B cell (primary cell): Measurements from ENCODE around the gene SPSB1. TPM values are rescaled to one million over a fixed set of nuclear protein-coding genes. Genes with fewer than 3 reads are reported as not detected.

Experiments used
- ATAC-seq: fragments of 200-7000 bp; cut with Tn5 transposase; one replicate; pipeline ENCODE4 v1.10.0; 2021; ENCODE audit warnings: low read depth, mild to moderate bottlenecking, moderate number of reproducible peaks, moderate library complexity
- CTCF ChIA-PET: fragments of 350-600 bp; sonication (Branson Sonifier 250); formaldehyde crosslinking; loops from one replicate; lab custom pipeline; 2021; ENCODE audit warnings: antibody characterized with exemption, inconsistent platforms; lab: Charles Lee
- POLR2A ChIA-PET: fragments of 350-600 bp; sonication (Branson Sonifier 250); formaldehyde crosslinking; loops from one replicate; lab custom pipeline; 2021; ENCODE audit warnings: antibody characterized with exemption; lab: Charles Lee
- DNase-seq: peaks from one replicate; pipeline ENCODE4 v3.0.0; 2013
- H2AFZ ChIP-seq: 2 replicates; pipeline ENCODE4 v1.6.1; 2012; ENCODE audit warnings: mild to moderate bottlenecking, low read depth, low read length; ENCODE audit not compliant: insufficient read depth, poor library complexity, severe bottlenecking
- H3K27ac ChIP-seq, 2 donors: 1 replicate in 1 of 2; 2 replicates in 1 of 2; pipeline ENCODE4 v1.5.1; 2012 to 2013; ENCODE audit warnings: low read length in 2 of 2, mild to moderate bottlenecking in 2 of 2, moderate library complexity in 1 of 2
- H3K27me3 ChIP-seq, 4 experiments: fragments of 200-600 bp in 1 of 4; sonication (generic) in 1 of 4; replicated peaks in 1 of 4; 1 replicate in 2 of 4; 2 replicates in 2 of 4; pipeline versions ENCODE4 v1.6.1 to v1.7.0; 2013 to 2016; ENCODE audit warnings: low read length in 3 of 4, mild to moderate bottlenecking in 2 of 4, mixed read lengths in 1 of 4, moderate library complexity in 1 of 4; ENCODE audit not compliant: insufficient read depth in 4 of 4, control insufficient read depth in 3 of 4; ENCODE audit errors: control extremely low read depth in 1 of 4
- H3K36me3 ChIP-seq, 2 experiments: replicated peaks in 1 of 2; 1 replicate in 1 of 2; 2 replicates in 1 of 2; pipeline versions ENCODE4 v1.6.1 to v1.7.1; 2013; ENCODE audit warnings: low read length in 1 of 2; ENCODE audit not compliant: insufficient read depth in 2 of 2, control insufficient read depth in 1 of 2; ENCODE audit errors: control extremely low read depth in 1 of 2, extremely low read depth in 1 of 2
- H3K4me1 ChIP-seq, 2 donors: fragments of 200-600 bp in 1 of 2; sonication (generic) in 1 of 2; 1 replicate in 1 of 2; 2 replicates in 1 of 2; pipeline versions ENCODE4 v1.5.1 to v1.6.1; 2013 to 2017; ENCODE audit warnings: low read length in 2 of 2; ENCODE audit not compliant: control insufficient read depth in 2 of 2, insufficient read depth in 2 of 2
- H3K4me2 ChIP-seq: replicated peaks from 2 replicates; pipeline ENCODE3; 2012; ENCODE audit warnings: mild to moderate bottlenecking, low read depth, low read length; ENCODE audit not compliant: poor library complexity, severe bottlenecking
- H3K4me3 ChIP-seq, 5 experiments: fragments of 200-600 bp in 1 of 5; sonication (generic) in 1 of 5; 1 replicate in 3 of 5; 2 replicates in 2 of 5; pipeline versions ENCODE4 v1.5.1 to v1.7.0; 2011 to 2016; ENCODE audit warnings: low read length in 4 of 5, mild to moderate bottlenecking in 4 of 5, low read depth in 2 of 5, control low read depth in 1 of 5, moderate library complexity in 1 of 5; ENCODE audit not compliant: insufficient read depth in 1 of 5; ENCODE audit errors: control extremely low read depth in 1 of 5, extremely low read depth in 1 of 5
- H3K79me2 ChIP-seq: fragments of 200-600 bp; sonication (generic); one replicate; pipeline ENCODE4 v1.6.0; 2016; ENCODE audit warnings: low read length; ENCODE audit not compliant: control insufficient read depth, insufficient read depth
- H3K9ac ChIP-seq: fragments of 200-600 bp; sonication (generic); 2 replicates; pipeline ENCODE4 v1.6.1; 2017; ENCODE audit warnings: mild to moderate bottlenecking, low read length, moderate library complexity
- H3K9me3 ChIP-seq, 3 donors: one replicate each; pipeline versions ENCODE4 v1.6.1 to v1.7.1; 2013; ENCODE audit warnings: low read length in 2 of 3; ENCODE audit not compliant: control insufficient read depth in 2 of 3, insufficient read depth in 1 of 3; ENCODE audit errors: control extremely low read depth in 1 of 3
- H4K20me1 ChIP-seq: 2 replicates; pipeline ENCODE4 v1.6.0; 2012; ENCODE audit warnings: mild to moderate bottlenecking, low read length; ENCODE audit not compliant: insufficient read depth, control insufficient read depth, poor library complexity, severe bottlenecking
- H3K27ac Mint-ChIP-seq: one replicate; pipeline ENCODE4 v1.8.0; 2021; ENCODE audit warnings: mixed read lengths
- H3K27me3 Mint-ChIP-seq: one replicate; pipeline ENCODE4 v1.8.0; 2021; ENCODE audit warnings: mixed read lengths
- H3K4me1 Mint-ChIP-seq: one replicate; pipeline ENCODE4 v1.8.0; 2021; ENCODE audit warnings: mixed read lengths
- H3K4me3 Mint-ChIP-seq: one replicate; pipeline ENCODE4 v1.8.0; 2021; ENCODE audit warnings: mixed read lengths
- H3K9me3 Mint-ChIP-seq: one replicate; pipeline ENCODE4 v1.8.0; 2022; ENCODE audit warnings: mixed read lengths; ENCODE audit not compliant: insufficient read depth
- EZH2 ChIP-seq: IDR thresholded peaks from 2 replicates; pipeline ENCODE4 v1.6.1; 2012; ENCODE audit warnings: borderline replicate concordance, low read depth, mild to moderate bottlenecking, moderate library complexity, low read length; ENCODE audit not compliant: insufficient read depth, poor library complexity, severe bottlenecking
- WGBS: methylation state at CpG from one replicate; pipeline ENCODE4 v1.1.5; 2013; ENCODE audit warnings: missing lambda C conversion rate; ENCODE audit not compliant: insufficient coverage; 5-methylcytosine and 5-hydroxymethylcytosine counted together
- intact Hi-C: fragments of 100-400 bp; cut with micrococcal nuclease; formaldehyde crosslinking; loops from one replicate; pipeline ENCODE4 v1.10.0; 2022
- polyA plus RNA-seq: library from polyadenylated mRNA; depleted of rRNA; stranded (reverse); fragments of >200 nt; gene quantifications from 2 replicates; pipeline ENCODE4 v1.2.3, GENCODE V29; 2012
- total RNA-seq, 2 donors: library from RNA; stranded (reverse); fragments of 120-200 nt in 1 of 2; gene quantifications; 1 replicate in 1 of 2; 2 replicates in 1 of 2; pipeline versions ENCODE4 v1.2.3 to v1.2.4, GENCODE V29; 2013 to 2022
- TF ChIP-seq, protein P1 (sequence below): fragments of 200-600 bp; IDR thresholded peaks from one replicate; pipeline ENCODE4 v1.8.0; 2022; ENCODE audit warnings: antibody characterized with exemption, mild to moderate bottlenecking

Gene SPSB1
- total and polyA plus RNA-seq, 2 donors (not counting 1 experiment from before 2014, with no cell fraction given): 1.7 to 9.4 TPM

DNA sequence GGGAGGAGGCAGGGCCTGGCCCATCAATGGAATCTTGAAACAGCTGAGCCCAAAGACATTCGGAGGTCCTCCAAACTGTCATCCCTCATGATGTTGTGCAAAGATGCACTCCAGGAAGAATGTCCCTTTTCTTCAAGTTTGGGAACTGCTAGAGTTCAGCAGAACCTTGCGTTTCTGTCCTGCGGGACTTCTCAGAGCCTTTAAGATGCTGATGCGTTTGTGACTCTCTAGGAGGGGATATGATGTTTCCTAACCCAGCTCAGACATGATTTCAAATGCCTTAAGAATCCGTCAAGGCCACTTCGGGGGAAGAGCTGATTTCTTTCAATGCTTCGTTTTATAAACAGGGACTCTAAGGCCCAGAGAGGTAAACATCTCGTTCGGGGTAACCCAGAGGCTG, 35.5 kb downstream of the SPSB1 start:
- Mint-ChIP-seq H3K9me3 (no peaks in the 10 kb centered on the region), H3K27me3 (no peaks in the 10 kb centered on the region), H3K4me3 (no peak overlapping the region), H3K4me1 (peaks cover 12% of the 10 kb centered on the region), H3K27ac (no peak overlapping the region)
- no peaks in the 10 kb centered on the region for H3K36me3 ChIP-seq
- no peak overlapping the region for H3K27ac ChIP-seq
- TF ChIP-seq EZH2: no peak
- TF ChIP-seq, protein P1, sequence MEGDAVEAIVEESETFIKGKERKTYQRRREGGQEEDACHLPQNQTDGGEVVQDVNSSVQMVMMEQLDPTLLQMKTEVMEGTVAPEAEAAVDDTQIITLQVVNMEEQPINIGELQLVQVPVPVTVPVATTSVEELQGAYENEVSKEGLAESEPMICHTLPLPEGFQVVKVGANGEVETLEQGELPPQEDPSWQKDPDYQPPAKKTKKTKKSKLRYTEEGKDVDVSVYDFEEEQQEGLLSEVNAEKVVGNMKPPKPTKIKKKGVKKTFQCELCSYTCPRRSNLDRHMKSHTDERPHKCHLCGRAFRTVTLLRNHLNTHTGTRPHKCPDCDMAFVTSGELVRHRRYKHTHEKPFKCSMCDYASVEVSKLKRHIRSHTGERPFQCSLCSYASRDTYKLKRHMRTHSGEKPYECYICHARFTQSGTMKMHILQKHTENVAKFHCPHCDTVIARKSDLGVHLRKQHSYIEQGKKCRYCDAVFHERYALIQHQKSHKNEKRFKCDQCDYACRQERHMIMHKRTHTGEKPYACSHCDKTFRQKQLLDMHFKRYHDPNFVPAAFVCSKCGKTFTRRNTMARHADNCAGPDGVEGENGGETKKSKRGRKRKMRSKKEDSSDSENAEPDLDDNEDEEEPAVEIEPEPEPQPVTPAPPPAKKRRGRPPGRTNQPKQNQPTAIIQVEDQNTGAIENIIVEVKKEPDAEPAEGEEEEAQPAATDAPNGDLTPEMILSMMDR: no peak
- DNase-seq (no peak), ATAC-seq (no peak)
- CTCF ChIA-PET: no interaction called here
- H4K20me1 ChIP-seq: no peaks in the 10 kb centered on the region
- peaks cover 50% of the 10 kb centered on the region for H3K79me2 ChIP-seq
- no peaks in the 10 kb centered on the region for H3K27me3 ChIP-seq
- no peak overlapping the region for H3K4me3 ChIP-seq
- H3K4me1 ChIP-seq: peaks cover 9% of the 10 kb centered on the region in 2 donors
- H3K9ac ChIP-seq: no peak overlapping the region
- no peak overlapping the region for H2AFZ ChIP-seq
- H3K9me3 ChIP-seq: no peaks in the 10 kb centered on the region
- 94% methylated on average over 7 of the region's 9 CpGs for WGBS
- intact Hi-C loops: no loop called here
- POLR2A ChIA-PET: interaction anchor here (0.6 kb wide), 1 partner anchor 128 kb away, joined by 7 read pairs; no protein-coding TSS in a partner anchor
- H3K4me2 ChIP-seq: no peak overlapping the region

DNA sequence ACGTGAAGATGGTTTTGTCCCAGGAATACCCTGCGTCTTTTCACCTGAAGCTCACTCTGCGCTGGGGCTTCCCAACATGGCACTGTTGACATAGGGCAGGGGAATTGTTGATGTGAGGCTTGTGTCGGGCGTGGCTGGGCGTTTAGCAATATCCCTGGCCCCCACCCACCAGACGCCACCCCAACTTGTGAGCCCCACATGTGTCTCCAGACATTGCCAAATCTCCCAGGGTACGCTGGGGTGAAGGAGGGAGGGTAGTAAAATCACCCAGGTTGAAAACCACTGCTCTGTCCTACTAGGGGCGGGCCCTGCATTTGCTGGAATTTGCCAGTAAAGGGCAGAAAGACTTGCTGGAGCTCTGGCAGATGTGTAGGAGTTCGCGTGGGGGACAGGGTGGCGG, 36.0 kb downstream of the SPSB1 start:
- WGBS: 85% methylated on average over 6 of the region's 12 CpGs
- H3K4me1 Mint-ChIP-seq: peaks cover 12% of the 10 kb centered on the region
- ChIA-PET CTCF (no interaction called here), POLR2A (no interaction called here)
- TF ChIP-seq, protein P1: no peak
- no peak for TF ChIP-seq EZH2
- H3K27ac ChIP-seq: no peak overlapping the region
- no peaks in the 10 kb centered on the region for H3K27me3 ChIP-seq
- H3K9me3 ChIP-seq: no peaks in the 10 kb centered on the region
- H3K79me2 ChIP-seq: peaks cover 48% of the 10 kb centered on the region
- H3K9me3 Mint-ChIP-seq: no peaks in the 10 kb centered on the region
- H2AFZ ChIP-seq: no peak overlapping the region
- H3K9ac ChIP-seq: no peak overlapping the region
- H3K27ac Mint-ChIP-seq: no peak overlapping the region
- peaks cover 9% of the 10 kb centered on the region in 2 donors for H3K4me1 ChIP-seq
- no peaks in the 10 kb centered on the region for H3K27me3 Mint-ChIP-seq
- ATAC-seq (no peak), DNase-seq (no peak)
- H3K4me3 Mint-ChIP-seq: no peak overlapping the region
- H3K4me3 ChIP-seq: no peak overlapping the region
- no peak overlapping the region for H3K4me2 ChIP-seq
- no peaks in the 10 kb centered on the region for H3K36me3 ChIP-seq
- intact Hi-C loops: no loop called here
- no peaks in the 10 kb centered on the region for H4K20me1 ChIP-seq
